GM04504 (cell line): ENCODE results near the gene P2RY10.
"Not testable (repeated sequence)": the region's sequence is repeated elsewhere in the genome, so short reads cannot be mapped to it uniquely, and the experiment has no call there.

Experiments used
- DNase-seq: peaks from one replicate; pipeline ENCODE4 v3.0.0-alpha.2; 2012; ENCODE audit warnings: low read depth

The P2RY10 gene, protein sequence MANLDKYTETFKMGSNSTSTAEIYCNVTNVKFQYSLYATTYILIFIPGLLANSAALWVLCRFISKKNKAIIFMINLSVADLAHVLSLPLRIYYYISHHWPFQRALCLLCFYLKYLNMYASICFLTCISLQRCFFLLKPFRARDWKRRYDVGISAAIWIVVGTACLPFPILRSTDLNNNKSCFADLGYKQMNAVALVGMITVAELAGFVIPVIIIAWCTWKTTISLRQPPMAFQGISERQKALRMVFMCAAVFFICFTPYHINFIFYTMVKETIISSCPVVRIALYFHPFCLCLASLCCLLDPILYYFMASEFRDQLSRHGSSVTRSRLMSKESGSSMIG

DNA sequence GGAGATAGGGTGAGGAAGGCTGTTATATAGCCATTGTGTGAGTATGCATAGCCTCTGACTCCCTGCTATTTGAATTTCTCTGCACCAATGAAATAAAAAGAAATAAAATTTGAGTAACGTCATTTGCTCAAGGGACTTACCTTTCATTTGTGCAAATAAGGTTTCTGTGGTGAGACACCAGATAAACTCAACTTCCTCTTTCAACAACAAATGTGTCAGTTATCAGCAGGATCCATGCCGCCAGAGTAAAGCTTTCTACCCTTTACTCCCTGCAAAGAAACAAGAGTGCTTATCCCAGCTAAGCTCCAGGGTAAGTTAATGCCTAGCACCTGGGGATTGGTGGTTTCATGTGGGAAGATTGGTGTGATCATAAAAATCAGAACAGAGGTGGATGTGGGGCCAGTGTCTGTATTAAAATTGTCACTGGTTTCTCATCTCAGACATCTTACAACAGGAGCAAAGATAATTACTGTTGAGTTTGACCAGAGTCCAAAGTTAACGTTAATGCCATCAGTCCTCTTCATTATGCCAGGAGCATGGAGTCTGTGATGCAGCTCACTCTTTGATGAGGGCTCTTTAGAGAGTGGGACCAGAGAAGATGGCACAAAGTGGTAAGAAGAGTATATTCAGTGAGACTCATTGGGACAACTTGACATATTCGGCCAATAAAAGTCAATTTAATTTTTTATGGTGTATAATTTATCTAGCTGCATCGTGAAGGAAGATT, at the start of gene P2RY10:
Gene P2RY10 (plus strand): TSS at position 206 of the 727 bp plus-strand sequence. CDS start 15,130 bp downstream, outside the sequence.
- no peak for DNase-seq

DNA sequence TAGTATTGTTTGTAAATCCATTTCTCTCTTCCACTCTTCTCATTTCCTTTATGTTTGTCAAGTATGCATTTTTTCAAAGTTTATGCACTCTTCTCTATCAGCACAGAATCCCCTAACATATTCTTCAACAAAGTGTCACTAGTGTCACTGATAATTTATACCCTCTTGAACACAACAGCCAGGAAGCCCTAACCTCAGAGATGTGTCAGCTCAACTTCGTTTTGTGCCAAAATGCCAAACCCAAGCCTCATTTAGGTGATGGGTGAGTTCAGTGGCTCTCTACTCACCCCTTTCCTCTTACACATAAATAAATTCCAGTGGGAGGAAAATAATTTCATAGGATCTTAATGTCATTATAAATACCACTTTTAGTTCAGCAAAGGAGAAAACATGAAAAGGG, 22.4 kb upstream of the P2RY10 start:
- DNase-seq = no peak

DNA sequence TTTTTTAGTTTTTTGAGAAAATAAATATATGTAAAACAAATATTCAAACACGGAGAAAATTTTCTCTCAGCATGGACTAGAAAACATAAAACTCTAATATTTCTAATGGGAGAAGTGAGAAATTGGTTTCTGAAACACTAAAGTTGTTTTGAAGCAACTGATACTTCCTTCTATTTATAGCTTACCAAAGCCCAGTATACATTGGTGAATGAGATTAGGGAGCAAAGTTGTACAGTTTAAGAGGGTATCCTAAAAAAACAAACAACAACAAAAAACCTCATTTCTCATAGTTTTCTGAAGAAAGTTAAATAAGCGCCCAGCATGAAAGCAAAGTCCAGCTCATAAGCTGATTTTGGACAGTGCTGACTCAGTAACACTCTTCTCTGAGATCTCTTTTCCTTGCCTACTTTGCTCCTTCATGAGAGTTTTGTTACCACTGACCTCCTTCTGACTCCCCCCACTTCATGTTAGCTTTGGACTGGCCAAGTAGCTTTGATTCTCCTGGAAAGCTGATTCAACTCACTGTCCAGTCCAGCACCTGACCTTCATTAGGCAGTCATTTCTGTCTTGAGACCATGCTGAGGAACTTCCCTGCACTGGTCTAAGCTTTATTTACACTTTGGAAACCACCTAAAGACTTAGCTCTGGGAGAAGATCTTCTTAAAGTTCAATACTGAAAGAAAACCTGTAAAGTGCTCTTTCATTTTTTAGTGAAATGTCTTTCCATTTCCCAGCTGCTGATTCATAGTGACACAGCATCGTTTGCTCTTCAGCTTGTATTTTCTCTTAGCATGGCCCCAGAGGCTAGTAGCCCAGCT, 21.8 kb upstream of the P2RY10 start:
- no peak for DNase-seq

DNA sequence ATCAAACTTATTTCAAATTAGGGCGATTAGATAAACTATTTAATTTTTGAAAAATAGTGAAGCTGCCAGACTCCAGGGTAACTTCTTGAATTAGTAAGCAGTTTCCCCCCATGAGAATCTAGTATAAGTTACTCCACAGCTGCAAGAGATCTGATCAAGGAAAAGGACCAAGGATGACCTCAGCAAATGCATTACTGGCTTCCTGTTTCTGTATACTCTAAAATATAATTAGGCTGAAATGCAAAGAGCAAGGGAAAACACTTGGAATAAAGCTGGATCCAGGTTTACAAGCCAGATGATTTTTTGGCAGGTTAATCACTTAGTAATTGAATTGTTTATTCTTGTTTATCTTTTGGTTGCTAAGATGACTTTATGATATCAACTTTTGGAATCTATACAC, 13.4 kb upstream of the P2RY10 start:
- DNase-seq = no peak

DNA sequence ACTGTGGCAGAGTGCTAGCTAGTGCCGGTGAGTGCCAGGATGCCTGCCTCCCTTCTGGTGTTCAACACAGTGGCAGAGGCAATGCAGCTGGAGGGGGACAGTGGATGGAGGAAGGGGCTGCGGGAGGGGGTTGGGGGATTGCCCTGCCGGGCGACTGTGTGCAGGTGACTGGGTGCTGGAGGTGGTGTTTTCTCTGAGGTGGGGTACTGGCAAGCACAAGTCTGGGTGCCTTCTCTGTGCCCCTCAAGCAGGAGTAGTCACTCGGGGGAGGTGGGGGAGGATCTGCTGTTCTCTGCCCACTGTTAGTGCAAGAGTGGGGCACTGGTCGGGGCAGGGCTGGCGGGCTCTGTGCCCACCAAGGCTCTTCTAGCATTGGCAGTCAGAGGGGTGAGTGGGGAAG, 10.3 kb upstream of the P2RY10 start:
- DNase-seq = no peak

DNA sequence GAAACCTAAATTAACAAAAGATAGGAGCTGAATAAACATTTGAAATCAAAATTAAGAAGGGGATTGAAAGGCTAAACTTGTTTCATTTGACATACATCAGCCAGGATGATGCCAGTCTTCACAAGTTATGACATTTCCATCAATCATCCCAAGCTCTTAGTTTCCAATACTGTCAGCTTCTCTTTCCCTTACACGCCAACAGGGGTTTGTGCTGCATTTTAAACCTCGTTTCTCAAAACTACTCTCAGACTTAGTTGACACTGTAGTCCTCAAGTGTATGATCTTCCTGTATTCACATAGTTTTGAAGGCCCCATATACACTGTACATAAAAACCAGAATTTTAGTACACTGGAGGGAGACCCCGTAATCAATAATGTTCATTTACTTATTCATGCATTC, 840 bp upstream of the P2RY10 start:
- DNase-seq = no peak

DNA sequence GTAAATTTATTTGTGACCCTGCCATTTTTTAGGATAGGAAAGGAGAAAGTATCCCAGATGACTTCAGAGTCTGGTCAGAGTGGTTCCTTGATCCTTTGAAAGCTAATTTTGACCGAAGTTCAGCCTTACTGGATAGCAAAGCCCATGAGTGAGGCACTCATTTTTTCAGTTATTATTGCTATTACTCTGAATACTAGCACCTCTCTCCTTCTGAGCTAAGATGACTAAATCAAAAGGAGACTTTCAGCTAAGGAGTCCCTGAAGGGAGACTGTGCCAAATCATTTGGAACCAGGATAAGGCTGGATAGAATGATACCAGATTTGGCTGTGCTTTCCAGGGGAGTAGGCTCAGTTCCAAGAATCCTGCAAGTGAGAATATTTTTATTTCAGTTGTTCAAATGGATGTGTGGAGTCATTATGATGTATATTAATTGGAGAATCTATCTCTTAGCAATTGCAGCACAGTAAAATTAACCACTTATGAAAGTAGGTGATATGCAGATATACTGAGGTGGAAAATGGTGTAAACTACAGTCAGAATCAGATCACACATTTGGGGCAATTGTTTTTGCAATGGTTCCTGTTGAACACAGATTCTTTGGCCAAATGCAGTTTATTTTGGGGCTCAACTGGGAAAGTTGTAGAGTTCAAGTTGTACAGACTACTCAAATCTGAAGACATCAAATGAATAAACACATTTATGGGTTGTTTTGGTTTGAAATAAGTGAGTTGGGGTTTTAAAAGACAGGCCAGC, 1.2 kb downstream of the P2RY10 start:
- DNase-seq = no peak

DNA sequence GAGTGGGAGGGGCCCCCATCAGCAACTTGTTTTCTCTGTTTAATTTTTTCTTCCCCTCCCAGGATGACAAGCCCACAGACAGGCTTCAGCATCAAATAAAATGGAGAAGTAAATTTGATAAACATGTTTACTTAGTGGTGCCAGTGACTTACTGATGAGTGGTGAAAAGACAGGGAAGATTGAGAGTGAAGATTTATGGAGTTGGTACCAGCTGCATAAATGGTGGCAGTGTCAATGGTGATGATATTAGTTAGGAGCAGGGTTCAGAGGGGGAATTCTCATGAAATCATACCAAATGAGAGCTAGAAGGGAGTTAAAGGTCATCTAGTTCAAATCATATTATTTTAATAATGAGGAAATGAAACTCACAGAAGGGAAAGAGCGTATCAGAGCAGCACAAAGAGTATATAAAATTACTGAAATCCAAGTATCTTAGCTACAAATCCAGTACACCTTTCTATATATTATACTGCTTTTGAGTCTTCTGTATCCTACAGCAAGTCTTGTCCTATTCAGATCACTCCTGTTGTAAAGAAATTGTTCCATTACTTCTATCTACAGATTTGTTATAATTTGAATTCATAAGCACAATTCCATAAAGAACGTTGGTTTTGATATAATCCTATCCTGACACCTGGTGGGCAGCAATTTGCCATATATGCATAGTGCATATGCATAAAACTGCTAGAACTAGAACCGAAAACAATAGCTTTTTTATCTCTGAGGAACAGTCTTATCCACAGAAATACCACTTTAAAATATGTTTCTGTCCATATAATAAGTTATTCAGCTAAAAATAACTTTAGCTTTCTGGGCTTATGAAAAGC, 5.0 kb downstream of the P2RY10 start:
- DNase-seq = no peak

DNA sequence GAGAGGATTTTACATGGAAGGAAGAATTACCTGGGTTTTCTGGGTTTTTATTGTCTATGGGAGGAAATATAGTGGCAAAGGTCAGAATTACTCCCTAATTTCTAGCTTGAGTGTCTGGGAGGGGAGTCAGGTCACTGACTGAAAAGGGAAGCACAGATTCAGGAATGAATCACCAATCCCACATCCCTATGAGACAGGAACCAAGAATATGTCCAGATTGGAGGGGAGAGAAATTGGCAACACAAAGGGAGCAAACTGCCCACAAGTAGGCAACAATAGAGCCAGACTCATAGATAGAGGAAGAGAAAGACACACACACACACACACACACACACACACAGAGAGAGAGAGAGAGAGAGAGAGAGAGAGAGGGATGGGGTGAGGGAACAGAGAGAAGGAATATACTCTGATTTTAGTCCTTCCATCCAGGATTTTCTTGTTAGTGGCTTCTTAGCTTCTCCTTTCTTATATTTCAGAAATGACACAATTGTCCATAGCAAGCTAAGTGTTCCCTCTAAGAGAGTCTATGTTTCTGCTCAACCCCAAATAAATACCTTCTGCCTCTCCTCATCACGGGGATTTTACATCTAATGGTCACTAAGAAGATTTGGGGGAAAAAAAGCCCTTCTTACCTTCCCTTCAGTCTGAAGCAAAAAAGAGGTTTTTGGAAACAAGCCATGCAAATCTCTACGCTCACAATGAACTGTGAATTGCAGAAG, 12.0 kb downstream of the P2RY10 start:
- no peak for DNase-seq

DNA sequence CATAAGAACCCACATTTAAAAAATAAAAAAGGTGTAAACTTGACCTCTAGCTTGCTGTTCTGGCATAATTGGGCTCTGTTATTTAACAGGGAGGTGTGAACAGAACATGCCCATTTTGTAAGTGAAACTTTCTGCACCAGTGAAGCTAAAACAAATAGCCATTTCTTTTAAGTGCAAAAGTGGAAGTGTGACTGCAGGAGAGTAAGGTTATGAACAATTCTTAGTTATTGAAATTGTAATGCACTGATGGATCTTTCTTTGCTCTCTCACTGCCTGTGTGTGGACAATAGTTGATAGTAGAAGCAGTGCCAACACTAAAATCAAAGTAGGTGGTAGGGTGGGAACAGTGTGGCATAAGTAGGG, 12.6 kb downstream of the P2RY10 start:
- DNase-seq = no peak

DNA sequence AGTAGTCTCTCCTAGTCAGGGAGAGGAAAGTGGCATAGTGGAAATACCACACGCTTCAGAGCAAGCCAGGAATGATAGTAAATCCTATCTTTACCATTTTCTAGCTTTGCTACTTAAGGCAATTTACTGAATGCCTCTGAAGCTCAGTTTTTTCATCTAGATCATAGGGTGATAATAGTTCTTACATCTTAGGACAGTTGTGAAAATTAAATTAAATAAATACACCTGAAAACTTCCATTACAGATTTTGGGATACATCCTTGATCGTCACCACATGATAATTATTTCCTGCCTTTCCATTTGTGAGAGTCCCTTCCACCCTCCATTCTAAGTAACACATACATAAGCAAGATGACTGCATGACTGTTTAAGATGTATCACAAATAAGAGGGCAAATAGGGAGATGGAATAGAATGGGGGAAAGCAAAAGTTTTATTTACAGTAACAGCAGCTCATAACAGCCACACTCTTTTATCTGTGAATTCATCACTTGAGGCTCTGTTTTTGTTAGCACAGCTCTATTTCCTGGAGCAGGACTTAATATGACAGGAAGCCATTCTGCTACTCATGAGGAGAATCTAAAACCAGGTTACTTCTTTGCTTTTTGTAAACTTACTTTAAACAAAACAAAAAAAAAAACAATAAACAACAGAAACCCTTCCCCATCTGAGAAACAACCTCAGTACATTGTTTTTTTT, 13.4 kb downstream of the P2RY10 start:
- no peak for DNase-seq

DNA sequence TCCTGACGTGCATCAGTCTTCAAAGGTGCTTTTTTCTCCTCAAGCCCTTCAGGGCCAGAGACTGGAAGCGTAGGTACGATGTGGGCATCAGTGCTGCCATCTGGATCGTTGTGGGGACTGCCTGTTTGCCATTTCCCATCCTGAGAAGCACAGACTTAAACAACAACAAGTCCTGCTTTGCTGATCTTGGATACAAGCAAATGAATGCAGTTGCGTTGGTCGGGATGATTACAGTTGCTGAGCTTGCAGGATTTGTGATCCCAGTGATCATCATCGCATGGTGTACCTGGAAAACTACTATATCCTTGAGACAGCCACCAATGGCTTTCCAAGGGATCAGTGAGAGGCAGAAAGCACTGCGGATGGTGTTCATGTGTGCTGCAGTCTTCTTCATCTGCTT, 15.7 kb downstream of the P2RY10 start:
- DNase-seq = no peak

DNA sequence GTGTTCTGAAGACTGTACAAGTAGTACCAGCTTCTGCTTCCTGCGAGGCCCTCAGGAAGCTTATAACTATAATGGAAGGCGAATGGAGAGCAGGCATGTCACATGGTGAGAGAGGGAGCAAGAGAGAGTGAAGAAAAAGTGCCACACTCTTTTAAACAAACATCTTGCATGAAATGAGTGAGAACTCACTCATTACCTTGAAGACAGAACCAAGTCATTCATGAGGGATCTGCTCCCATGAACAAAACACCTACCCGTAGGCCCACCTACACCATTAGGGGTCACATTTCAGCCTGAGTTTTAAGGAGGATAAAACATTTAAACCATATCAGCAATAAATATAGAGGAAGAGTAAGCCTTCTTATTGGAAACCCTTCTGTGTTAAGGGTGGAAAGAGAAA, 19.4 kb downstream of the P2RY10 start:
- DNase-seq = no peak

DNA sequence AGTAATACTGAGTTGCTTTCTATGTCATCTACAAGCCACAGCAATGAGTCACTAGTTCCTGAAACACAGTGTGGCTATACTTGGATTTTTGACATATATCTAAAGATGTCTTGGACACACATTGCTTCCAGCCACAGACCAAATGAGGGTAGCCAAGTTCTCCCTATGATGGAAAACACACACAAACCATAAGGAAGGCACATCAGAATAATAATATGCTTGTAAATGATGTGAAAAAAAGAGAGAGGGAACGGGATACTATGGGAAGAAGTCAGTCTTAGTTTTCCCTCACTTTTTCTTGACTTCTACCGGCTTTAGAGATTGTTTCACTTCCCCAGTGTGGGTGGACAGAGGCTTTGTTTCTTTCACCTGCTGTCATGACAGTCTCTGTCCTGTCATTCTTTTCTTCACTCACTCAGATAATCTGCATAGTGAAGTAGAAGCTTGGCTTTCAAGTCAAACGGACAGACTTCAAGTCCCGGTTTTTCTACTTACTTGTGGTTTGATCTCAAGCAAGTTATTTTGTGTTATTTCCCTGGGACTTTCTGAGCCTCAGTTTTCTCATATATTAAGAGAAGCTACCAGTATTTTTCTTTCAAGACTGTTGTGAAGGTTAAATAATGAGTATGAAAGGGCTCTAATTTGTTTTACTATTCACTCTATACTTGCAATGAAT, 34.7 kb downstream of the P2RY10 start:
- DNase-seq = no peak

DNA sequence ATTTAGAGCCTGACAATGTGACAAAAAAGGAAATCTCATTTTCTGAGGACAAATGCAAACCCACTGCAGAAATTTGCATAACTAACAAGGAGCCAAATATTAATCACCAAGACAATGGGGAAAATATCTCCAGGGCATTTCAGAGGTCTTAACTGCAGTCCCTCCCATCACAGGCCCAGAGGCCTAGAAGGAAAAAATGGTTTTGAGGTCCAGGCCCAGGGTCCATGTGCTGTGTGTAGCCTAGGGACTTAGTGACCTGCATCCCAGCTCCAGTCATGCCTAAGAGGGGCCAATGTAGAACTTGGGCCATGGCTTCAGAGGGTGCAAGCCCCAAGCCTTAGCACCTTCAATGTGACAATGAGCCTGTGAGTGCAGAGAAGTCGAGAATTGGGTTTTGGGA, 44.2 kb downstream of the P2RY10 start:
- DNase-seq = no peak

DNA sequence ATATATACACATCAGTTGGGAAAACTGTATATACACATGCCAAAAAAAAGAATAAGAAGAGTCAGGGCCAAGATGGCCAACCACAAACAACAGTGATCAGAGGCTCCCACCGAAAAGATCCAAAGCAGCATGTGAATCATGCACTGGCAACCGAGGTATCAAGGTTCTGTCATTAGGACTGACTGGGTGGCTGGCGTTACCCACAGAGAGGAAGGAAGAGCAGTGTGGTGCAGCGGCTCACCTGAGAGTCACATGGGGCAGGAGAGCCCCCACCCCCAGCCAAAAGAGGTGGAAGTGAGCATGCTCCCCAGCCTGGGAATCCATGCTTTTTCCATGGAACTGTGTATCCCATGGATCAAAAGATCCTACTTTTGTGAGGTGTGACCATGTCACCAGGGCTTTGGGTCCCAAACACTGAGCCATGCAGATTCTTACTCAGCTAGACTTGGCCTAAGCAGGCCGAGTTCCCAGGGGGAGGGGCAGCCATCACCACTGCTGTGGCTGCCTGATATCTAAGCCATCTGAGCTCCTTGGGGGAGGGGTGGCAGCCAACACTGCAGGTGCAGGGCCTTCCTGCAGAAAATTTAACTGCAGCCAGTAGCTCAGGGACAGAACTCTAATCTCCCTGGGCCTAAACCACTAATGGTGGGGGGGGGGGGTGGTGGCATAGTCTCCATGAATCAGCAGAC, 52.8 kb downstream of the P2RY10 start:
- no peak for DNase-seq

DNA sequence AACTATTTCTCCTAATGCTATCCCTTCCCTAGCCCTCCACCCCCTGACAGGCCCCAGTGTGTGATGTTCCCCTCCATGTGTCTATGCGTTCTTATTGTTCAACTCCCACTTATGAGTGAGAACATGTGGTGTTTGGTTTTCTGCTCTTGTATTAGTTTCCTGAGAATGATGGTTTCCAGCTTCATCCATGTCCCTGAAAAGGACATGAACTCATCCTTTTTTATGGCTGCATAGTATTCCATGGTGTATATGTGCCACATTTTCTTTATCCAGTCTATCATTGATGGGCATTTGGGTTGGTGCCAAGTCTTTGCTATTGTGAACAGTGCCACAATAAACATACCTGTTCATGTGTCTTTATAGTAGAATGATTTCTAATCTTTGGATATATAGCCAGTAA, 62.3 kb downstream of the P2RY10 start:
- DNase-seq = not testable (repeated sequence)
